T-cell (primary cell): ENCODE measurements around the gene TTLL8. TPM values are rescaled to one million over a fixed set of nuclear protein-coding genes. Genes with fewer than 3 reads are reported as not detected.
A peak's percentile ranks its signal among the peaks of the same experiment; 100 is the strongest.

Experiments
- ATAC-seq, 4 experiments: fragments of 200-7000 bp in 3 of 4; fragments of 150-1000 bp in 1 of 4; cut with Tn5 transposase; replicated peaks in 1 of 4; 1 replicate in 3 of 4; 2 replicates in 1 of 4; pipeline ENCODE4 v1.10.0; 2021; ENCODE audit warnings: moderate library complexity in 3 of 4, mild to moderate bottlenecking in 2 of 4, moderate number of reproducible peaks in 1 of 4
- CTCF ChIA-PET, 2 donors: fragments of 300-600 bp; sonication (Branson Sonifier 250); formaldehyde crosslinking; loops; one replicate each; lab custom pipeline; 2022; ENCODE audit warnings: antibody characterized with exemption in 2 of 2; lab: Charles Lee
- POLR2A ChIA-PET, 2 donors: fragments of 300-600 bp; sonication (Branson Sonifier 250); formaldehyde crosslinking; loops; one replicate each; lab custom pipeline; 2022; ENCODE audit warnings: antibody characterized with exemption in 2 of 2; lab: Charles Lee
- DNase-seq, 35 experiments: peaks; one replicate each; pipeline versions ENCODE4 v3.0.0 to v3.0.0-alpha.2; 2013 to 2023
- H3K27ac ChIP-seq: one replicate; pipeline ENCODE4 v1.5.1; 2013; ENCODE audit warnings: low read length
- H3K27me3 ChIP-seq, 2 experiments: replicated peaks in 1 of 2; 1 replicate in 1 of 2; 2 replicates in 1 of 2; pipeline versions ENCODE4 v1.6.1 to v1.7.0; 2013; ENCODE audit warnings: low read length in 1 of 2, mixed read lengths in 1 of 2; ENCODE audit not compliant: control insufficient read depth in 2 of 2, insufficient read depth in 2 of 2; ENCODE audit errors: extremely low read depth in 1 of 2
- H3K36me3 ChIP-seq, 2 donors: 1 replicate in 1 of 2; 2 replicates in 1 of 2; pipeline versions ENCODE4 v1.6.1 to v1.7.0; 2013; ENCODE audit warnings: low read length in 1 of 2; ENCODE audit not compliant: control insufficient read depth in 2 of 2, insufficient read depth in 1 of 2; ENCODE audit errors: extremely low read depth in 1 of 2
- H3K4me1 ChIP-seq, 2 experiments: 1 replicate in 1 of 2; 2 replicates in 1 of 2; pipeline versions ENCODE4 v1.6.1 to v1.7.0; 2013; ENCODE audit warnings: low read length in 2 of 2, mixed read lengths in 1 of 2; ENCODE audit not compliant: insufficient read depth in 2 of 2, control insufficient read depth in 1 of 2; ENCODE audit errors: extremely low read depth in 1 of 2
- H3K4me3 ChIP-seq, 2 donors: 1 replicate in 1 of 2; 2 replicates in 1 of 2; pipeline versions ENCODE4 v1.5.1 to v1.7.0; 2013; ENCODE audit warnings: mild to moderate bottlenecking in 2 of 2, low read length in 1 of 2, moderate library complexity in 1 of 2; ENCODE audit not compliant: control insufficient read depth in 1 of 2; ENCODE audit errors: extremely low read depth in 1 of 2
- H3K9me3 ChIP-seq: 2 replicates; pipeline ENCODE4 v1.7.0; 2013
- H3K27ac Mint-ChIP-seq, 2 donors: one replicate each; pipeline ENCODE4 v1.8.0; 2020 to 2021; ENCODE audit warnings: mild to moderate bottlenecking in 2 of 2, mixed read lengths in 2 of 2
- H3K27me3 Mint-ChIP-seq, 2 donors: one replicate each; pipeline ENCODE4 v1.8.0; 2021 to 2022; ENCODE audit warnings: mixed read lengths in 2 of 2
- H3K36me3 Mint-ChIP-seq: one replicate; pipeline ENCODE4 v1.8.0; 2021; ENCODE audit warnings: mixed read lengths
- H3K4me1 Mint-ChIP-seq, 3 donors: one replicate each; pipeline ENCODE4 v1.8.0; 2020 to 2022; ENCODE audit warnings: mixed read lengths in 3 of 3, mild to moderate bottlenecking in 1 of 3
- H3K4me3 Mint-ChIP-seq, 3 donors: one replicate each; pipeline ENCODE4 v1.8.0; 2020 to 2022; ENCODE audit warnings: mild to moderate bottlenecking in 3 of 3, mixed read lengths in 3 of 3, moderate library complexity in 3 of 3
- H3K9me3 Mint-ChIP-seq, 3 donors: one replicate each; pipeline ENCODE4 v1.8.0; 2020 to 2022; ENCODE audit warnings: mixed read lengths in 3 of 3
- WGBS: methylation state at CpG from one replicate; pipeline ENCODE4 v1.1.5; 2013; ENCODE audit warnings: missing lambda C conversion rate; ENCODE audit not compliant: insufficient coverage; 5-methylcytosine and 5-hydroxymethylcytosine counted together
- total RNA-seq, 35 experiments: library from RNA in 6 of 35; stranded (reverse) in 6 of 35; fragments of 120-200 nt in 1 of 35; gene quantifications; one replicate each; pipeline versions ENCODE4 v1.2.1 to v1.2.4 and lab custom pipeline; 2013 to 2026

The TTLL8 gene
- total RNA-seq, 5 donors from 2014 or later (not counting 1 experiment from before 2014, with no cell fraction given) = not detected

DNA sequence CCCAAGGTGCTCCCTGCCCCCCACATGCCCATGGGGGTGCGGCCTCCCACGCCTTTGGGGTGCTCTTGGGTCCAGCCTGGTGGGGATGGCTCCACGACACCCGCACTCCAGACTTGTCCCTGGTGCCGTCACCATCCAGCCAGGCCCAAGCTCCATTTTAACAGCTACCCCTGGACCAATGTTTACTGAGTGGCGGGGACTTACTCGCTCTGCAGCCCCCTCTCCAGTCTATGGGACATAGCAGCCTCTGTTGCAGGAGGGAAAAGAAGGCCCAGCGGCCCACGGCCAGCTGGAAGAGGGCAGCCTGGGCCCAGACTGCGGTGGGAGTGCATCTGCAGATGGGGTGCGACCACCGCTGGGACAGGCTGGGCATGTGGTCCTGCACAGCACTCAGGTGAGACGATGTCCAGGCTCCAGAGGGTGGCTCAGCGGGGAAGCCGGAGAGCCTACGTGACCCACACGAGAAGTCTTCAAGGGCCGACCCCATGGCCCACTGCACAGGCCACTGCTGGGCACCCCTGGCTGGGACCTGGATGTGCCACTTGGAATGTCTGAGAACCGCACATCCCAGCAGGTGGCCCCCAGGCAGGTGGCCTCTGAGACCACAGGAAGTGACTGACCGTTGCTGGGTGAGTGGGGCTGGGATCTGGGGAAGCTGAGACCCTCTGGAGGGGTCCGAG, 63.6 kb downstream of the TTLL8 start:
- Mint-ChIP-seq H3K9me3 (peaks cover 6 to 12% (median 7%) of the 10 kb centered on the region in 3 donors), H3K27ac (no peak overlapping the region), H3K36me3 (peaks cover 3% of the 10 kb centered on the region), H3K4me3 (no peak overlapping the region), H3K4me1 (peaks cover 6 to 17% (median 9%) of the 10 kb centered on the region in 3 donors), H3K27me3 (peaks cover 0 to 6% of the 10 kb centered on the region in 2 donors)
- ATAC-seq = no peak
- no peak for DNase-seq
- Histone ChIP-seq H3K4me1 (peaks cover 0 to 20% of the 10 kb centered on the region in 2 experiments), H3K9me3 (peaks cover 3% of the 10 kb centered on the region), H3K27ac (no peak overlapping the region), H3K4me3 (no peak overlapping the region), H3K36me3 (no peaks in the 10 kb centered on the region), H3K27me3 (peaks cover 0 to 27% of the 10 kb centered on the region in 2 experiments)
- WGBS = 85% methylated on average over 18 of the region's 21 CpGs
- POLR2A ChIA-PET = interaction anchor here in 1 of 2 donors (0.6 kb wide), 1 partner anchor 120 kb away, joined by 4 read pairs; no protein-coding TSS in a partner anchor
- CTCF ChIA-PET = interaction anchor here (0.6 to 1.8 kb wide), 3 partner anchors 12 to 128 kb away, joined by 3 to 6 read pairs (median 4); no protein-coding TSS in a partner anchor

DNA sequence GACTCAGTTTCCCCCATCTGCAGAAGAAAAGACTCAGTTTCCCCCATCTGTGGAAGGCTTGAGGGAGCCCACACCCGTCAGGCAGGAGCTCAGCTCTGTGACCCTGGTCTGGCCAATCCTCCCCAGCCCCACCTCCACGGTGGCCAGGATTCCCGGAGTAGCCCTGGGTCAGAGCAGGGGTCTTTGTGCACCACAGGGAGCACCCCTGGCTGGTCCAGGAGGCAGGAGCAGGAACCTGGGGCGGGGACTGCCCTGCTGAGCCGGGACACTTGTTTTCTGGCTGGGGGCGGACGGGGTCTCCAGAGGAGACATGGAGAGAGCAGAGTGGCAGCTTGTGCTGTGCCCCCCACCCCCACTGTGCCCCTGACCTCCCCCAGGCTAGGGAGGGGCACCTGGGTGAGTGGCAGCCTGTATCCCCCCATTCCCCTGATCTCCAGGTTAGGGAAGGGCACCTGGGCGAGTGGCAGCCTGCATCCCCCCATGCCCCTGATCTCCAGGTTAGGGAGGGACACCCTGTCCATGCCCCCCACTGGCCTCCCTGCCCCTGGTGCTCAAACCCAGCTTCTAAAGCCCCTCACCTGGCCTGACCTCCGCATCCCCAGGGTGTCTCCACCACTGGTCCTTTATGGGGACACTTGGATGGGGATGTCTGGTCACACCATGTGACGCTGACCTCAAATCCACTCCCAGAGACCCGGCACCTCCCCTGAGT, 64.3 kb downstream of the TTLL8 start:
- Histone ChIP-seq H3K9me3 (peaks cover 3% of the 10 kb centered on the region), H3K4me1 (peaks cover 0 to 16% of the 10 kb centered on the region in 2 experiments), H3K4me3 (no peak overlapping the region), H3K27me3 (peaks cover 0 to 21% of the 10 kb centered on the region in 2 experiments), H3K27ac (no peak overlapping the region), H3K36me3 (no peaks in the 10 kb centered on the region)
- peaks cover 3% of the 10 kb centered on the region for H3K36me3 Mint-ChIP-seq
- 75% methylated on average over 9 of the region's 11 CpGs for WGBS
- no peak overlapping the region for H3K27ac Mint-ChIP-seq
- H3K9me3 Mint-ChIP-seq = peaks cover 6 to 12% (median 7%) of the 10 kb centered on the region in 3 donors
- peak in 1 of 35 experiments; percentile 23 for DNase-seq
- peaks cover 6 to 14% (median 7%) of the 10 kb centered on the region in 3 donors for H3K4me1 Mint-ChIP-seq
- ATAC-seq = peak in 1 of 4 experiments; percentile 8
- POLR2A ChIA-PET = no interaction called here
- CTCF ChIA-PET = interaction anchor here (0.7 to 1.8 kb wide), 2 partner anchors 11 to 36 kb away, joined by 4 to 6 read pairs; no protein-coding TSS in a partner anchor
- H3K4me3 Mint-ChIP-seq = no peak overlapping the region
- peaks cover 0 to 4% of the 10 kb centered on the region in 2 donors for H3K27me3 Mint-ChIP-seq

DNA sequence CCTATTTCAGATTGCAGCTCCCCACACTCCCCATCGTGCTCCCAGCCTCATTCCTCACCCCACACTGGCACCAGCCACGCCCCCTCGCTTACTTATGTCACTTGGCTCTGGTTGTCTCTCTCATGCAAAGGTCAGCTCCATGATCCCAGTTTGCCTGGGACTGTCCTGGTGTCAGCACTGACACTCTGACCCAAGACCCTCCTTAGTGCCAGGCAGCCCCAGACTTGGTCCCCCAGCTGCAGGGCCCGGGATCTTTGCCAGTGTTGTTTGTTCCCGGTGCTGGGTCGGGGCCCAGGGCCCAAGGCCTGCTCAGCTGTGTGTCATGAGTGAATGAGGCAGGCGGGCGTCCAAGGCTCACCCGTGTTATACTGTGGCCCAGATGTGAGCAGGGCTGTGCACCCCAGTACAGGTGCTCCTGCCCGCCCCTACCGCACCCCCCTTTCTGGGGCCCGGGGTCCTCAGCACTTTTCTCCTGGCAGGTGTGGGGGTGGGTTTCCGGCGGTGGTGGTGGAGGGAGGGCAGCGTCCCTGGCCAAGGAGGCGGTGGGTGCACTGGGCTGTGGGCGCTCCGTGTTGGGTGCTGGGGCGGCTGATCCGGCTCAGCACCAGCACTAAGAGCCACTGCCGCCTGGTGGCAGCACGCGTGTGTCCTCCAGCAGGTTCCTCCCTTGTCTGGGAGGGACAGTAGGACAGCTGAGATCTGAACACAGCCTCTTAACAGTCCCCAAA, 65.0 kb downstream of the TTLL8 start:
- H3K4me1 ChIP-seq = peaks cover 0 to 16% of the 10 kb centered on the region in 2 experiments
- H3K4me3 ChIP-seq = no peak overlapping the region
- no peak overlapping the region for H3K27ac ChIP-seq
- H3K9me3 ChIP-seq = peaks cover 3% of the 10 kb centered on the region
- peaks cover 0 to 3% of the 10 kb centered on the region in 2 donors for H3K27me3 Mint-ChIP-seq
- H3K4me1 Mint-ChIP-seq = peaks cover 3 to 8% (median 6%) of the 10 kb centered on the region in 3 donors
- no peak overlapping the region for H3K4me3 Mint-ChIP-seq
- H3K36me3 Mint-ChIP-seq = peaks cover 3% of the 10 kb centered on the region
- POLR2A ChIA-PET = no interaction called here
- peaks cover 0 to 23% of the 10 kb centered on the region in 2 experiments for H3K27me3 ChIP-seq
- H3K27ac Mint-ChIP-seq = no peak overlapping the region
- H3K36me3 ChIP-seq = no peaks in the 10 kb centered on the region
- 39% methylated on average over 15 of the region's 23 CpGs for WGBS
- DNase-seq (peak; percentile 32 to 83 (median 56)), ATAC-seq (peak; percentile 86 to 94 (median 90))
- CTCF ChIA-PET = interaction anchor here in 1 of 2 donors (0.6 kb wide), 1 partner anchor 123 kb away, joined by 3 read pairs; no protein-coding TSS in a partner anchor
- peaks cover 6 to 12% (median 7%) of the 10 kb centered on the region in 3 donors for H3K9me3 Mint-ChIP-seq

DNA sequence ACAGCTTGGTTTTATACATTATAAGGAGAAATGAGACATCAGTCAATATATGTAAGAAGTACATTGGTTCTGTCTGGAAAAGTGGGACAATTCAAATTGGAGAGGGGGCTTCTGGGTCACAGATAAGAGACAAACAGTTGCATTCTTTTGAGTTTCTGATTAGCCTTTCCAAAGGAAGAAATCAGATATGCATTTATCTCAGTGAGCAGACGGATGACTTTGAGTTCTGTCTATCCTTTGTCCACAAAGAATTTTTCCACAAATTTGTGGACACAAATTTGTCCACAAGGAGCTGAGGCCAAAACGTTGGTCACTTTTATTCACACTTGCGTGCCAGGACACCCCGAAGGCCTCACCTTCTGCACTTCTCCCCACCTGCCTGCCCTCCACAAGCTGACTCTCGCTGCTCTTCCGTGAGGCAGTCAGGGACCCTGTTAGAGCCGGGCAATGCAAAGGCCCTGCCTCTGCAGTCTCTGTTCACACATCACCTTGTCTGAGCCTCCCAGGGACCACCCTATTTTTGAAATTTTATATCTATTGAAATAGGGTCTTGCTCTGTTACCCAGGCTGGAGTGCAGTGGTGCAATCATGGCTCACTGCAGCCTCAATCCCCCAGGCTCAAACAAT, 66.1 kb downstream of the TTLL8 start:
- no peak overlapping the region for H3K27ac Mint-ChIP-seq
- Histone ChIP-seq H3K27me3 (peaks cover 0 to 24% of the 10 kb centered on the region in 2 experiments), H3K27ac (no peak overlapping the region), H3K36me3 (no peaks in the 10 kb centered on the region), H3K4me1 (peaks cover 0 to 16% of the 10 kb centered on the region in 2 experiments), H3K9me3 (peaks cover 3% of the 10 kb centered on the region), H3K4me3 (no peak overlapping the region)
- peaks cover 6 to 12% (median 7%) of the 10 kb centered on the region in 3 donors for H3K9me3 Mint-ChIP-seq
- H3K27me3 Mint-ChIP-seq = peaks cover 0 to 3% of the 10 kb centered on the region in 2 donors
- ATAC-seq = no peak
- DNase-seq = no peak
- H3K4me1 Mint-ChIP-seq = peaks cover 3 to 8% (median 6%) of the 10 kb centered on the region in 3 donors
- peaks cover 3% of the 10 kb centered on the region for H3K36me3 Mint-ChIP-seq
- ChIA-PET CTCF (interaction anchor here in 1 of 2 donors (0.6 kb wide), 1 partner anchor 122 kb away, joined by 3 read pairs; no protein-coding TSS in a partner anchor), POLR2A (interaction anchor here in 1 of 2 donors (0.5 kb wide), 1 partner anchor 130 kb away, joined by 3 read pairs; no protein-coding TSS in a partner anchor)
- no peak overlapping the region for H3K4me3 Mint-ChIP-seq
- WGBS = 83% methylated on average over 3 of the region's 7 CpGs

DNA sequence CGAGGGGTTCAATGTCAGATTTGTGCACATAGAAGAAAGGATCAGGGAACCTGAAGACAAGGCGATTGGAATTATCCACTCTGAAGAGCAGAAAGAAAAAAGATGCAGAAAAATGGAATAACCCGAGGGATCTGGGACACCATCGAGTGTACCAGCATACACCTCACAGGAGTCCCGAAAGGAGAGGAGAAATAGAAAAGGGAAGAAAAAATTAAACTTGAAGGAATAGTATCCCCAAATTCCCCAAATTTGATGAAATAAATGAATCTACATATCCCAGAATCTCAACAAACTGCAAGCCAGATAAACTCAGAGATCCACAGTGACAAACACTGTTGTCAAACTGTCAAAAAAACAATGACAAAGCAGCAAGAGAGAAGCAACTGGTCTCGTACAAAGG, 66.9 kb downstream of the TTLL8 start:
- H3K4me3 ChIP-seq = no peak overlapping the region
- Mint-ChIP-seq H3K36me3 (peaks cover 7% of the 10 kb centered on the region), H3K27me3 (peaks cover 0 to 8% of the 10 kb centered on the region in 2 donors), H3K9me3 (peaks cover 9 to 14% (median 14%) of the 10 kb centered on the region in 3 donors), H3K27ac (no peak overlapping the region), H3K4me3 (no peak overlapping the region), H3K4me1 (peaks cover 3 to 7% (median 6%) of the 10 kb centered on the region in 3 donors)
- ChIA-PET POLR2A (interaction anchor here in 1 of 2 donors (0.6 kb wide), 1 partner anchor 36 kb away, joined by 3 read pairs; no protein-coding TSS in a partner anchor), CTCF (interaction anchor here in 1 of 2 donors (0.7 kb wide), 1 partner anchor 561 kb away, joined by 3 read pairs; no protein-coding TSS in a partner anchor)
- DNase-seq (no peak), ATAC-seq (no peak)
- peaks cover 3% of the 10 kb centered on the region for H3K9me3 ChIP-seq
- H3K36me3 ChIP-seq = no peaks in the 10 kb centered on the region
- 55% methylated on average over 2 of the region's 6 CpGs for WGBS
- H3K4me1 ChIP-seq = peaks cover 0 to 16% of the 10 kb centered on the region in 2 experiments
- H3K27ac ChIP-seq = no peak overlapping the region
- peaks cover 0 to 24% of the 10 kb centered on the region in 2 experiments for H3K27me3 ChIP-seq
